ENCODE results near the gene SNX7. TPM values are rescaled to one million over a fixed set of nuclear protein-coding genes. Genes with fewer than 3 reads are reported as not detected.

SNX7 gene
- total RNA-seq, 2 experiments from 2014 or later = 0.12 TPM; not detected in 1

- CTCF ChIA-PET = no interaction called here
- H3K4me1 Mint-ChIP-seq (ENCODE audit: low read depth) = no peaks in the 10 kb centered on the region
- intact Hi-C loops (cut with micrococcal nuclease) = no loop called here
Measured at GRCh38 chr1:98741164-98741563, 79.6 kb downstream of the SNX7 start.

GRCh38 chr1:98749152-98749756 is 87.7 kb downstream of the SNX7 start:
- intact Hi-C loops (cut with micrococcal nuclease) = loop anchor here (1.0 to 5.0 kb wide), 2 partner anchors 433 to 732 kb away; no protein-coding TSS in a partner anchor
- Mint-ChIP-seq H3K36me3 (ENCODE audit: low read depth) (no peaks in the 10 kb centered on the region), H3K4me1 (ENCODE audit: low read depth) (no peaks in the 10 kb centered on the region), H3K9me3 (no peaks in the 10 kb centered on the region), H3K4me3 (no peak overlapping the region), H3K27me3 (ENCODE audit: low read depth) (no peaks in the 10 kb centered on the region), H3K27ac (no peak overlapping the region)
- no peak for DNase-seq
- CTCF ChIA-PET = interaction anchor here (0.6 to 3.5 kb wide), 13 partner anchors 10 to 732 kb away, joined by 3 to 28 read pairs (median 3); no protein-coding TSS in a partner anchor

More at GRCh38 chr1:98741164-98741563, 79.6 kb downstream of the SNX7 start:
- no peak for DNase-seq
- H3K36me3 Mint-ChIP-seq (ENCODE audit: low read depth) = no peaks in the 10 kb centered on the region
- no peak overlapping the region for H3K4me3 Mint-ChIP-seq
- H3K27ac Mint-ChIP-seq = no peak overlapping the region
- peaks cover 14% of the 10 kb centered on the region for H3K27me3 Mint-ChIP-seq (ENCODE audit: low read depth)
- no peaks in the 10 kb centered on the region for H3K9me3 Mint-ChIP-seq

- Mint-ChIP-seq H3K9me3 (no peaks in the 10 kb centered on the region), H3K4me3 (no peak overlapping the region), H3K27me3 (ENCODE audit: low read depth) (no peaks in the 10 kb centered on the region), H3K27ac (no peak overlapping the region), H3K36me3 (ENCODE audit: low read depth) (no peaks in the 10 kb centered on the region), H3K4me1 (ENCODE audit: low read depth) (no peaks in the 10 kb centered on the region)
- CTCF ChIA-PET = no interaction called here
- intact Hi-C loops (cut with micrococcal nuclease) = no loop called here
- no peak for DNase-seq
Measured at GRCh38 chr1:98754176-98754575, 92.7 kb downstream of the SNX7 start.

GRCh38 chr1:98761219-98761865 is 99.8 kb downstream of the SNX7 start:
- no peaks in the 10 kb centered on the region for H3K4me1 Mint-ChIP-seq (ENCODE audit: low read depth)
- intact Hi-C loops (cut with micrococcal nuclease) = no loop called here
- no peaks in the 10 kb centered on the region for H3K9me3 Mint-ChIP-seq
- H3K27ac Mint-ChIP-seq = no peak overlapping the region
- H3K27me3 Mint-ChIP-seq (ENCODE audit: low read depth) = no peaks in the 10 kb centered on the region
- CTCF ChIA-PET = interaction anchor here (0.7 to 1.0 kb wide), 3 partner anchors 12 to 720 kb away, joined by 3 read pairs; no protein-coding TSS in a partner anchor
- DNase-seq = no peak
- no peak overlapping the region for H3K4me3 Mint-ChIP-seq
- H3K36me3 Mint-ChIP-seq (ENCODE audit: low read depth) = no peaks in the 10 kb centered on the region

- H3K36me3 Mint-ChIP-seq (ENCODE audit: low read depth) = no peaks in the 10 kb centered on the region
- no peaks in the 10 kb centered on the region for H3K27me3 Mint-ChIP-seq (ENCODE audit: low read depth)
- intact Hi-C loops (cut with micrococcal nuclease) = no loop called here
Measured at GRCh38 chr1:98763488-98764150, 102.1 kb downstream of the SNX7 start.

GRCh38 chr1:98764485-98764884 is 103.0 kb downstream of the SNX7 start:
- no peak overlapping the region for H3K4me3 Mint-ChIP-seq

More at GRCh38 chr1:98763488-98764150, 102.1 kb downstream of the SNX7 start:
- peaks cover 2% of the 10 kb centered on the region for H3K4me1 Mint-ChIP-seq (ENCODE audit: low read depth)
- no peak overlapping the region for H3K27ac Mint-ChIP-seq
- no peaks in the 10 kb centered on the region for H3K9me3 Mint-ChIP-seq
- CTCF ChIA-PET = interaction anchor here (0.7 to 1.8 kb wide), 2 partner anchors 14 to 1653 kb away, joined by 5 to 6 read pairs; no protein-coding TSS in a partner anchor
- no peak overlapping the region for H3K4me3 Mint-ChIP-seq
- no peak for DNase-seq

GRCh38 chr1:98766255-98766654 is 104.7 kb downstream of the SNX7 start:
- Mint-ChIP-seq H3K4me1 (ENCODE audit: low read depth) (peaks cover 2% of the 10 kb centered on the region), H3K9me3 (no peaks in the 10 kb centered on the region), H3K36me3 (ENCODE audit: low read depth) (no peaks in the 10 kb centered on the region), H3K27ac (no peak overlapping the region), H3K4me3 (no peak overlapping the region), H3K27me3 (ENCODE audit: low read depth) (no peaks in the 10 kb centered on the region)
- no peak for DNase-seq
- CTCF ChIA-PET = interaction anchor here (1.5 kb wide), 1 partner anchor 28 kb away, joined by 4 read pairs; no protein-coding TSS in a partner anchor
- intact Hi-C loops (cut with micrococcal nuclease) = no loop called here

More at GRCh38 chr1:98764485-98764884, 103.0 kb downstream of the SNX7 start:
- DNase-seq = no peak
- H3K27me3 Mint-ChIP-seq (ENCODE audit: low read depth) = no peaks in the 10 kb centered on the region
- CTCF ChIA-PET = interaction anchor here (0.7 to 1.8 kb wide), 2 partner anchors 15 to 27 kb away, joined by 3 to 6 read pairs; no protein-coding TSS in a partner anchor
- intact Hi-C loops (cut with micrococcal nuclease) = no loop called here
- H3K9me3 Mint-ChIP-seq = no peaks in the 10 kb centered on the region
- no peaks in the 10 kb centered on the region for H3K36me3 Mint-ChIP-seq (ENCODE audit: low read depth)
- H3K4me1 Mint-ChIP-seq (ENCODE audit: low read depth) = peaks cover 2% of the 10 kb centered on the region
- H3K27ac Mint-ChIP-seq = no peak overlapping the region

- DNase-seq = no peak
- no peaks in the 10 kb centered on the region for H3K9me3 Mint-ChIP-seq
- H3K4me1 Mint-ChIP-seq (ENCODE audit: low read depth) = peaks cover 2% of the 10 kb centered on the region
- intact Hi-C loops (cut with micrococcal nuclease) = no loop called here
- no peak overlapping the region for H3K4me3 Mint-ChIP-seq
- no peaks in the 10 kb centered on the region for H3K36me3 Mint-ChIP-seq (ENCODE audit: low read depth)
- H3K27me3 Mint-ChIP-seq (ENCODE audit: low read depth) = peaks cover 2% of the 10 kb centered on the region
- CTCF ChIA-PET = interaction anchor here (1.2 kb wide), 1 partner anchor 50 kb away, joined by 4 read pairs; no protein-coding TSS in a partner anchor
- no peak overlapping the region for H3K27ac Mint-ChIP-seq
Measured at GRCh38 chr1:98769162-98769561, 107.6 kb downstream of the SNX7 start.

DNA sequence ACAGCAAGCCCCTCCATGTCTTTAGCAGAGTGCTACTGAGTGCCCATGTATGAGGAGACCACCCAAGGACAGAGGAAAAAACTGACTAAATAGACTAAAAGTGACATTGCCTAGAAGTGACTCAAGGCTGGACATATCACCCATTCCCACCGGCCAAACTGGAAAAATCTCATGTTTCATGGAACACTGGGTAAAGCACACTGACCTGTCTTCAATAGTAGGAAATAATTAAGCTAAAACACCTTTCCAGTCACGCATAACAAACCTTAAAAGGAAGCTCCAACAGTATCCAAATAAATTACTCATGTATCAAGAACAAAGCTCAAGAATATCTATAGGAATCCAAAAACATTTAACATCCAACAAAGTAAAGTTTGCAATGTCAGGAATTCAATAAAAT is 120.4 kb downstream of the SNX7 start:
- Mint-ChIP-seq H3K4me1 (ENCODE audit: low read depth) (no peaks in the 10 kb centered on the region), H3K27ac (no peak overlapping the region), H3K4me3 (no peak overlapping the region), H3K9me3 (peaks cover 20% of the 10 kb centered on the region), H3K36me3 (ENCODE audit: low read depth) (peaks cover 14% of the 10 kb centered on the region), H3K27me3 (ENCODE audit: low read depth) (no peaks in the 10 kb centered on the region)
- CTCF ChIA-PET = interaction anchor here (2.2 kb wide), 1 partner anchor 12 kb away, joined by 8 read pairs; no protein-coding TSS in a partner anchor
- DNase-seq = no peak
- intact Hi-C loops (cut with micrococcal nuclease) = no loop called here

DNA sequence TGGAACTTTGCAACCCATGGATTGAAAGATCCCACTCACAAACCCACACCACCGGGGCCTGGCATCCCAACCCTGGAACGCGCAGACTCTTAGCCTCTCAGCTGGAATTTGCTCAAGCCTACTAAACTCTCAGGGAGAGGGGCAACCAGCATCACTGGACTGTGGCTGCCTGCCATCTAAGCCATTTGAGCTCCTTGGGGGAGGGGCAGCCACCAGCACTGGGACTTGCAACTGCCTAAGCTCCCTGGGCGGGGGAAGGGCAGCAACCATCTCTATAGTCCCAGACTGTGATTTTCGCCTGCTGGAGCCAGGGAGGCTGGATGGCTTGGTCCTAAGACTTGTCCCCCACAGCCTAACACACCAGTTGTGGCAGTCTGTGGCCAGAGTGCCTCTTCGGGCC is 122.3 kb downstream of the SNX7 start:
- Mint-ChIP-seq H3K27ac (no peak overlapping the region), H3K36me3 (ENCODE audit: low read depth) (peaks cover 14% of the 10 kb centered on the region), H3K4me3 (no peak overlapping the region), H3K27me3 (ENCODE audit: low read depth) (no peaks in the 10 kb centered on the region), H3K9me3 (peaks cover 21% of the 10 kb centered on the region), H3K4me1 (ENCODE audit: low read depth) (no peaks in the 10 kb centered on the region)
- intact Hi-C loops (cut with micrococcal nuclease) = no loop called here
- CTCF ChIA-PET = no interaction called here
- DNase-seq = no peak

- Mint-ChIP-seq H3K4me1 (ENCODE audit: low read depth) (peaks cover 3% of the 10 kb centered on the region), H3K36me3 (ENCODE audit: low read depth) (peaks cover 4% of the 10 kb centered on the region), H3K27me3 (ENCODE audit: low read depth) (no peaks in the 10 kb centered on the region), H3K9me3 (peaks cover 5% of the 10 kb centered on the region), H3K4me3 (no peak overlapping the region), H3K27ac (no peak overlapping the region)
- DNase-seq = no peak
- CTCF ChIA-PET = interaction anchor here (0.6 to 1.0 kb wide), 2 partner anchors 27 to 121 kb away, joined by 3 read pairs; no protein-coding TSS in a partner anchor
- intact Hi-C loops (cut with micrococcal nuclease) = loop anchor here (5.0 kb wide), 4 partner anchors 131 to 896 kb away; no protein-coding TSS in a partner anchor
Measured at GRCh38 chr1:98791498-98791897, 130.0 kb downstream of the SNX7 start.

GRCh38 chr1:98792123-98792522 is 130.6 kb downstream of the SNX7 start:
- Mint-ChIP-seq H3K27ac (no peak overlapping the region), H3K27me3 (ENCODE audit: low read depth) (no peaks in the 10 kb centered on the region), H3K9me3 (no peaks in the 10 kb centered on the region), H3K4me3 (no peak overlapping the region), H3K4me1 (ENCODE audit: low read depth) (peaks cover 8% of the 10 kb centered on the region), H3K36me3 (ENCODE audit: low read depth) (no peaks in the 10 kb centered on the region)
- DNase-seq = no peak
- CTCF ChIA-PET = interaction anchor here (1.0 kb wide), 1 partner anchor 121 kb away, joined by 3 read pairs; no protein-coding TSS in a partner anchor
- intact Hi-C loops (cut with micrococcal nuclease) = loop anchor here (5.0 kb wide), 4 partner anchors 130 to 895 kb away; no protein-coding TSS in a partner anchor

Data from activated naive CD4-positive, alpha-beta T cell treated with anti-CD3 and anti-CD28 coated beads for 36 hours (primary cell).